ENCODE measurements around the gene DELE1.

DELE1 gene

GRCh38 chr5:141958113-141958512 is 34.4 kb downstream of the DELE1 start, which contains the start of gene PCDH12:
TSS of gene PCDH12 (minus strand) at chr5:141958202. CDS start at chr5:141957851, 351 bp downstream.
- DNase-seq (ENCODE audit: low spot score): no peak

- DNase-seq (ENCODE audit: low spot score): no peak
Measured at GRCh38 chr5:141958546-141959172, 35.0 kb downstream of the DELE1 start.

- no peak for DNase-seq (ENCODE audit: low spot score)
Measured at GRCh38 chr5:141960018-141960417, 36.3 kb downstream of the DELE1 start.

- peak; percentile 89 for DNase-seq (ENCODE audit: low spot score)
Measured at GRCh38 chr5:141960449-141961323, 37.0 kb downstream of the DELE1 start.

GRCh38 chr5:141961466-141961865 is 37.8 kb downstream of the DELE1 start:
- DNase-seq (ENCODE audit: low spot score): no peak

GRCh38 chr5:141963701-141964100 is 40.0 kb downstream of the DELE1 start:
- no peak for DNase-seq (ENCODE audit: low spot score)

- DNase-seq (ENCODE audit: low spot score): no peak
Measured at GRCh38 chr5:141965071-141965470, 41.4 kb downstream of the DELE1 start.

- DNase-seq (ENCODE audit: low spot score): no peak
Measured at GRCh38 chr5:141966275-141966962, 42.7 kb downstream of the DELE1 start.

GRCh38 chr5:141966963-141967333 is 43.3 kb downstream of the DELE1 start:
- no peak for DNase-seq (ENCODE audit: low spot score)

GRCh38 chr5:141968914-141969608 is 45.4 kb downstream of the DELE1 start, which contains the start of gene RNF14:
TSS of gene RNF14 (plus strand) at chr5:141969105. CDS start at chr5:141973589, 4,484 bp downstream.
- peak; percentile 96 for DNase-seq (ENCODE audit: low spot score)

GRCh38 chr5:141969783-141970771 is 46.4 kb downstream of the DELE1 start:
- DNase-seq (ENCODE audit: low spot score): no peak

GRCh38 chr5:141973871-141974595 is 50.4 kb downstream of the DELE1 start:
- DNase-seq (ENCODE audit: low spot score): no peak

GRCh38 chr5:141976176-141976575 is 52.5 kb downstream of the DELE1 start:
- DNase-seq (ENCODE audit: low spot score): no peak

- DNase-seq (ENCODE audit: low spot score): no peak
Measured at GRCh38 chr5:141978389-141978788, 54.7 kb downstream of the DELE1 start.

GRCh38 chr5:141982626-141983025 is 59.0 kb downstream of the DELE1 start:
- DNase-seq (ENCODE audit: low spot score): no peak

- no peak for DNase-seq (ENCODE audit: low spot score)
Measured at GRCh38 chr5:141986072-141986471, 62.4 kb downstream of the DELE1 start.

- no peak for DNase-seq (ENCODE audit: low spot score)
Measured at GRCh38 chr5:141989720-141990119, 66.0 kb downstream of the DELE1 start.

Measured in ecto neural progenitor cell (in vitro differentiated cells).